GM12878 (cell line): ENCODE measurements around the gene PTP4A1. TPM values are rescaled to one million over a fixed set of nuclear protein-coding genes. Genes with fewer than 3 reads are reported as not detected.

Source experiments
- ATAC-seq: fragments of 200-7000 bp; cut with Tn5 transposase; 3 replicates; pipeline ENCODE4 v1.9.1; 2020; ENCODE audit warnings: mild to moderate bottlenecking, moderate library complexity
- BruUV-seq: library from RNA; stranded (reverse); fragments of 400-500 nt; replicated peaks from 2 replicates; lab custom pipeline; 2021; lab: Mats Ljungman, UMichigan
- CTCF ChIA-PET: fragments of 300-600 bp; sonication (Branson Sonifier 250); formaldehyde crosslinking; extraction: SDS; loops from one replicate; lab custom pipeline; 2021; ENCODE audit warnings: inconsistent platforms; lab: Yijun Ruan, JAX
- POLR2A ChIA-PET: fragments of 350-600 bp; formaldehyde crosslinking; extraction: SDS; loops from one replicate; lab custom pipeline; 2021; ENCODE audit warnings: inconsistent platforms; lab: Charles Lee
- RAD21 ChIA-PET: fragments of 300-600 bp; sonication (Branson Sonifier 250); formaldehyde crosslinking; loops from one replicate; lab custom pipeline; 2023; ENCODE audit warnings: antibody characterized with exemption; ENCODE audit not compliant: unreplicated experiment; lab: Charles Lee
- SMC1A ChIA-PET: fragments of 300-600 bp; sonication (Branson Sonifier 250); formaldehyde crosslinking; loops from one replicate; lab custom pipeline; 2023; ENCODE audit not compliant: unreplicated experiment, uncharacterized antibody; lab: Charles Lee
- DNase-seq: peaks from one replicate; pipeline ENCODE4 v3.0.0-alpha.2; 2011; ENCODE audit warnings: low read depth, low spot score
- FAIRE-seq: peaks from 3 replicates; lab custom pipeline; 2011; peaks lifted over from hg19 to GRCh38; lab: Jason Lieb, UNC
- H2AFZ ChIP-seq: 2 replicates; pipeline ENCODE4 v1.6.0; 2011; ENCODE audit warnings: low read depth, low read length, control low read depth; ENCODE audit not compliant: control insufficient read depth
- H3K27ac ChIP-seq: 2 replicates; pipeline ENCODE4 v1.5.1; 2011; ENCODE audit warnings: control low read depth; ENCODE audit not compliant: control insufficient read depth, insufficient read depth
- H3K27me3 ChIP-seq, 2 experiments: replicated peaks in 1 of 2; 2 replicates each; pipeline versions ENCODE4 v1.6.0 to v1.6.1; 2011; ENCODE audit warnings: low read length in 1 of 2; ENCODE audit not compliant: control insufficient read depth in 2 of 2, insufficient read depth in 2 of 2
- H3K36me3 ChIP-seq, 2 experiments: 2 replicates each; pipeline ENCODE4 v1.5.1; 2011; ENCODE audit warnings: low read length in 1 of 2; ENCODE audit not compliant: control insufficient read depth in 2 of 2, insufficient read depth in 2 of 2
- H3K4me1 ChIP-seq: 2 replicates; pipeline ENCODE4 v1.6.1; 2011; ENCODE audit warnings: mild to moderate bottlenecking, low read length, moderate library complexity, mixed read lengths; ENCODE audit not compliant: control insufficient read depth, insufficient read depth
- H3K4me2 ChIP-seq: 2 replicates; pipeline ENCODE4 v1.6.0; 2011; ENCODE audit warnings: control low read depth; ENCODE audit not compliant: control insufficient read depth, insufficient read depth
- H3K4me3 ChIP-seq: fragments of 200-600 bp; sonication (generic); 2 replicates; pipeline ENCODE4 v1.5.1; 2016
- H3K79me2 ChIP-seq: 2 replicates; pipeline ENCODE4 v1.6.0; 2011; ENCODE audit warnings: low read length; ENCODE audit not compliant: control insufficient read depth, insufficient read depth
- H3K9ac ChIP-seq: 2 replicates; pipeline ENCODE4 v1.8.0; 2011; ENCODE audit warnings: low read length, control low read depth, mixed read lengths; ENCODE audit not compliant: control insufficient read depth, insufficient read depth
- H3K9me3 ChIP-seq: replicated peaks from 3 replicates; pipeline ENCODE4 v1.5.1; 2011; ENCODE audit warnings: mild to moderate bottlenecking, low read length; ENCODE audit not compliant: control insufficient read depth, insufficient read depth
- H4K20me1 ChIP-seq: 2 replicates; pipeline ENCODE4 v1.6.0; 2011; ENCODE audit not compliant: control insufficient read depth, insufficient read depth
- BMI1 ChIP-seq: fragments of 450-650 bp; IDR thresholded peaks from 2 replicates; pipeline ENCODE4 v1.6.1; 2016; ENCODE audit warnings: mild to moderate bottlenecking, moderate library complexity, borderline replicate concordance
- E2F4 ChIP-seq: IDR thresholded peaks from 2 replicates; pipeline ENCODE4 v1.6.1; 2012; ENCODE audit warnings: low read depth, low read length, improper control_type of control experiment
- ELK1 ChIP-seq: IDR thresholded peaks from 2 replicates; pipeline ENCODE4 v1.6.1; 2012; ENCODE audit warnings: low read depth, low read length, improper control_type of control experiment
- GATAD2B ChIP-seq: fragments of 450-650 bp; conservative IDR thresholded peaks from 2 replicates; pipeline ENCODE4 v1.6.1; 2017; ENCODE audit warnings: low read depth, mild to moderate bottlenecking, moderate library complexity
- IKZF2 ChIP-seq, 2 experiments: fragments of 450-650 bp; IDR thresholded peaks; 2 replicates each; pipeline ENCODE4 v1.6.1; 2017; ENCODE audit warnings: mild to moderate bottlenecking in 2 of 2, moderate library complexity in 2 of 2
- IRF4 ChIP-seq: IDR thresholded peaks from 2 replicates; pipeline ENCODE4 v1.6.1; 2011; ENCODE audit warnings: low read depth, low read length
- JUNB ChIP-seq: IDR thresholded peaks from 2 replicates; pipeline ENCODE4 v1.6.1; 2016; ENCODE audit warnings: antibody characterized with exemption, mild to moderate bottlenecking
- MAX ChIP-seq: IDR thresholded peaks from 2 replicates; pipeline ENCODE4 v1.6.1; 2012; ENCODE audit warnings: low read depth, low read length, improper control_type of control experiment
- MTA2 ChIP-seq: fragments of 450-650 bp; IDR thresholded peaks from 2 replicates; pipeline ENCODE4 v1.6.1; 2016; ENCODE audit warnings: low read depth, mild to moderate bottlenecking, moderate library complexity
- PKNOX1 ChIP-seq: fragments of 450-650 bp; IDR thresholded peaks from 2 replicates; pipeline ENCODE4 v1.6.1; 2016; ENCODE audit warnings: mild to moderate bottlenecking
- POLR2AphosphoS2 ChIP-seq: IDR thresholded peaks from 2 replicates; pipeline ENCODE4 v1.6.1; 2011; ENCODE audit warnings: low read depth, mild to moderate bottlenecking, low read length, improper control_type of control experiment, moderate library complexity
- RELA ChIP-seq: fragments of 450-650 bp; IDR thresholded peaks from 2 replicates; pipeline ENCODE4 v1.8.0; 2014; ENCODE audit warnings: borderline replicate concordance; ENCODE audit not compliant: partially characterized antibody
- SP1 ChIP-seq: IDR thresholded peaks from one replicate; pipeline ENCODE4 v1.6.1; 2011; ENCODE audit warnings: low read depth, low read length
- TBL1XR1 ChIP-seq: IDR thresholded peaks from 2 replicates; pipeline ENCODE4 v1.6.1; 2012; ENCODE audit warnings: low read depth, low read length, improper control_type of control experiment
- USF1 ChIP-seq: IDR thresholded peaks from 2 replicates; pipeline ENCODE4 v1.6.1; 2011; ENCODE audit warnings: borderline replicate concordance, low read depth, mild to moderate bottlenecking, moderate library complexity, mixed read lengths, low read length; ENCODE audit not compliant: insufficient read depth; ENCODE audit errors: extremely low read length
- ZNF207 ChIP-seq: fragments of 450-650 bp; IDR thresholded peaks from 2 replicates; pipeline ENCODE4 v1.6.1; 2014; ENCODE audit warnings: antibody characterized with exemption, mild to moderate bottlenecking, borderline replicate concordance
- ZNF24 ChIP-seq: fragments of 450-650 bp; IDR thresholded peaks from 2 replicates; pipeline ENCODE4 v1.6.1; 2017; ENCODE audit warnings: antibody characterized with exemption, mild to moderate bottlenecking
- ZSCAN29 ChIP-seq: fragments of 450-650 bp; IDR thresholded peaks from 2 replicates; pipeline ENCODE4 v1.6.1; 2017; ENCODE audit warnings: mild to moderate bottlenecking, moderate library complexity
- ZZZ3 ChIP-seq: IDR thresholded peaks from 2 replicates; pipeline ENCODE4 v1.6.1; 2011; ENCODE audit warnings: low read depth; ENCODE audit not compliant: control insufficient read depth, insufficient read length
- WGBS: methylation state at CpG from one replicate; pipeline ENCODE4 v1.1.6; 2016; ENCODE audit warnings: low lambda C conversion rate; ENCODE audit not compliant: insufficient replicate concordance, insufficient coverage; ENCODE audit errors: missing lambda C conversion rate; 5-methylcytosine and 5-hydroxymethylcytosine counted together
- in situ Hi-C: fragments of 300-500 bp; cut with MboI; formaldehyde crosslinking; loops from 9 replicates; pipeline ENCODE4 v1.14.3; 2018; ENCODE audit warnings: mixed read lengths
- intact Hi-C: fragments of 100-400 bp; cut with micrococcal nuclease; formaldehyde crosslinking; loops from one replicate; pipeline ENCODE4 v1.14.2; 2022; ENCODE audit not compliant: unreplicated experiment
- polyA plus RNA-seq, 11 experiments: library from polyadenylated mRNA; depleted of rRNA in 4 of 11; unstranded in 6 of 11; stranded (reverse) in 5 of 11; fragments of >200 nt; fragmentation: Nextera tagmentation in 4 of 11; fragmentation: Illumina TruSeq in 1 of 11; extraction: Ambion mirVana in 4 of 11; extraction: Trizol in 1 of 11; gene quantifications; 1 replicate in 1 of 11; 2 replicates in 10 of 11; pipeline versions ENCODE4 v1.2.1 to v1.2.3, GENCODE V29; 2011 to 2016; ENCODE audit warnings: inconsistent platforms in 2 of 11, missing spikeins in 2 of 11, low read depth in 1 of 11
- total RNA-seq, 4 experiments: library from RNA; depleted of rRNA in 3 of 4; stranded (reverse); fragments of >200 nt in 3 of 4; fragmentation: Illumina TruSeq in 1 of 4; extraction: Trizol in 1 of 4; gene quantifications; 2 replicates each; pipeline versions ENCODE4 v1.2.1 to v1.2.3, GENCODE V29; 2013 to 2021

The PTP4A1 gene
- total and polyA plus RNA-seq, 10 of the 15 experiments (the other 5 are each of a cell fraction or from before 2014, with no cell fraction given), result 8.5 to 190 (median 46.4) TPM; not detected in 2

GRCh38 chr6:63610944-63611343, 38.7 kb downstream of the PTP4A1 start:
- peak overlapping the region; percentile 29 for H2AFZ ChIP-seq
- no peaks in the 10 kb centered on the region for H3K27me3 ChIP-seq
- WGBS, result 0% methylated on average over 1 of the region's 1 CpG
- H4K20me1 ChIP-seq, result no peaks in the 10 kb centered on the region
- H3K4me1 ChIP-seq, result no peaks in the 10 kb centered on the region
- in situ Hi-C loops (no loop called here), intact Hi-C loops (no loop called here)
- H3K9me3 ChIP-seq, result no peaks in the 10 kb centered on the region
- no peaks in the 10 kb centered on the region for H3K79me2 ChIP-seq
- H3K4me2 ChIP-seq, result no peak overlapping the region
- no peak overlapping the region for H3K9ac ChIP-seq
- DNase-seq (no peak), FAIRE-seq (no peak), ATAC-seq (peak; percentile 66)
- SMC1A ChIA-PET, result interaction anchor here (1.6 kb wide), 1 partner anchor 259 kb away, joined by 3 read pairs; no protein-coding TSS in a partner anchor
- RAD21 ChIA-PET, result interaction anchor here (1.2 to 1.9 kb wide), 2 partner anchors 13 to 106 kb away, joined by 3 to 6 read pairs; no protein-coding TSS in a partner anchor
- no peak overlapping the region for H3K27ac ChIP-seq
- H3K36me3 ChIP-seq, result no peaks in the 10 kb centered on the region
- no peak overlapping the region for H3K4me3 ChIP-seq
- CTCF ChIA-PET, result interaction anchor here (1.4 to 4.8 kb wide), 2 partner anchors 13 to 191 kb away, joined by 3 to 20 read pairs; no protein-coding TSS in a partner anchor
- BruUV-seq, result no TSS peak
- POLR2A ChIA-PET, result interaction anchor here (1.0 kb wide), 1 partner anchor 12 kb away, joined by 4 read pairs; no protein-coding TSS in a partner anchor
- TF ChIP-seq ZNF24 (0 out of 2 replicates have a peak, but pooled peaks have one; percentile 47), E2F4 (no peak), ZNF207 (no peak), PKNOX1 (peak; percentile 95), MAX (no peak), IKZF2 (IDR thresholded peaks at IDR 0.05) (peak in 1 of 2 experiments; percentile 61; a peak in 2 of 4 replicates), ZZZ3 (no peak), BMI1 (0 out of 2 replicates have a peak, but pooled peaks have one; percentile 15), MTA2 (peak; percentile 85), SP1 (no peak), IRF4 (peak; percentile 23; the same call in 1 of the 2 replicates), USF1 (no peak), GATAD2B (no peak), JUNB (no peak), RELA (no peak), ELK1 (no peak), POLR2AphosphoS2 (no peak), ZSCAN29 (no peak), TBL1XR1 (no peak)
